HEK293 (cell line): Measurements from ENCODE around the gene MVD.

Experiments
- CTCF ChIA-PET: fragments of 350-600 bp; formaldehyde crosslinking; extraction: SDS; loops from one replicate; lab custom pipeline; 2021; ENCODE audit warnings: antibody characterized with exemption; lab: Yijun Ruan, JAX
- POLR2A ChIA-PET: fragments of 300-600 bp; formaldehyde crosslinking; extraction: SDS; loops from one replicate; lab custom pipeline; 2020; ENCODE audit warnings: antibody characterized with exemption, inconsistent platforms; lab: Yijun Ruan, JAX
- H3K27ac ChIP-seq: fragments of 200-500 bp; sonication (Bioruptor generic); 2 replicates; pipeline ENCODE4 v1.5.1; 2014; ENCODE audit warnings: low read depth, low read length, control low read depth, inconsistent platforms; ENCODE audit errors: extremely low read depth
- H3K36me3 ChIP-seq, 2 experiments: fragments of 200-500 bp in 1 of 2; sonication (Bioruptor generic) in 1 of 2; 1 replicate in 1 of 2; 2 replicates in 1 of 2; pipeline ENCODE4 v1.5.1; 2014 to 2017; ENCODE audit warnings: inconsistent platforms in 2 of 2, low read length in 2 of 2; ENCODE audit not compliant: control insufficient read depth in 2 of 2, insufficient read depth in 1 of 2
- H3K4me1 ChIP-seq: fragments of 200-500 bp; sonication (Bioruptor generic); 2 replicates; pipeline ENCODE4 v1.5.1; 2014; ENCODE audit warnings: mild to moderate bottlenecking, low read length, inconsistent platforms; ENCODE audit not compliant: control insufficient read depth, insufficient read depth
- H3K4me3 ChIP-seq: 2 replicates; pipeline ENCODE4 v1.5.1; 2011; ENCODE audit warnings: low read depth, mild to moderate bottlenecking, control low read depth, low read length, moderate library complexity
- H3K9me3 ChIP-seq: fragments of 200-500 bp; sonication (Bioruptor generic); 2 replicates; pipeline ENCODE4 v1.5.1; 2014; ENCODE audit warnings: low read depth, low read length, inconsistent platforms; ENCODE audit not compliant: control insufficient read depth, insufficient read depth
- OVOL3 ChIP-seq: fragments of 450-650 bp; formaldehyde crosslinking; IDR thresholded peaks from 2 replicates; pipeline ENCODE4 v1.5.1; 2016; ENCODE audit warnings: missing biosample characterization, missing genetic modification characterization
- ZFHX2 ChIP-seq: fragments of 450-650 bp; formaldehyde crosslinking; conservative IDR thresholded peaks from 2 replicates; pipeline ENCODE4 v1.5.1; 2016; ENCODE audit warnings: missing biosample characterization, missing genetic modification characterization
- ZIC2 ChIP-seq: fragments of 450-650 bp; formaldehyde crosslinking; IDR thresholded peaks from 2 replicates; pipeline ENCODE4 v1.5.1; 2016; ENCODE audit warnings: missing biosample characterization, missing genetic modification characterization
- ZNF169 ChIP-seq: fragments of 450-650 bp; formaldehyde crosslinking; IDR thresholded peaks from 2 replicates; pipeline ENCODE4 v1.5.1; 2016; ENCODE audit warnings: missing biosample characterization, missing genetic modification characterization
- ZNF239 ChIP-seq: fragments of 450-650 bp; formaldehyde crosslinking; IDR thresholded peaks from 2 replicates; pipeline ENCODE4 v1.5.1; 2016; ENCODE audit warnings: missing biosample characterization, missing genetic modification characterization
- ZNF248 ChIP-seq: fragments of 450-650 bp; formaldehyde crosslinking; IDR thresholded peaks from 2 replicates; pipeline ENCODE4 v1.5.1; 2017; ENCODE audit warnings: missing biosample characterization, missing genetic modification characterization
- ZNF391 ChIP-seq: fragments of 450-650 bp; formaldehyde crosslinking; IDR thresholded peaks from 2 replicates; pipeline ENCODE4 v1.5.1; 2016; ENCODE audit warnings: low read depth, missing biosample characterization, missing genetic modification characterization, borderline replicate concordance
- ZNF549 ChIP-seq: fragments of 450-650 bp; IDR thresholded peaks from 2 replicates; pipeline ENCODE4 v1.5.1; 2018; ENCODE audit warnings: missing biosample characterization, missing genetic modification characterization, mild to moderate bottlenecking, inconsistent platforms, moderate library complexity
- ZNF785 ChIP-seq: fragments of 450-650 bp; formaldehyde crosslinking; IDR thresholded peaks from 2 replicates; pipeline ENCODE4 v1.5.1; 2016; ENCODE audit warnings: missing biosample characterization, missing genetic modification characterization
- ZSCAN16 ChIP-seq: fragments of 450-650 bp; formaldehyde crosslinking; IDR thresholded peaks from 2 replicates; pipeline ENCODE4 v1.5.1; 2016; ENCODE audit warnings: missing biosample characterization, missing genetic modification characterization
- ZSCAN23 ChIP-seq: fragments of 450-650 bp; formaldehyde crosslinking; IDR thresholded peaks from 2 replicates; pipeline ENCODE4 v1.5.1; 2016; ENCODE audit warnings: missing biosample characterization, missing genetic modification characterization
- TF ChIP-seq, protein P1 (sequence below): sonication (generic); formaldehyde crosslinking; IDR thresholded peaks from 2 replicates; pipeline ENCODE4 v1.8.1; 2022; ENCODE audit warnings: mild to moderate bottlenecking, moderate library complexity, missing genetic modification reagents
- TF ChIP-seq, protein P2 (sequence below): fragments of 450-650 bp; formaldehyde crosslinking; IDR thresholded peaks from 2 replicates; pipeline ENCODE4 v1.5.1; 2017; ENCODE audit warnings: missing biosample characterization, missing genetic modification characterization

Gene MVD

DNA sequence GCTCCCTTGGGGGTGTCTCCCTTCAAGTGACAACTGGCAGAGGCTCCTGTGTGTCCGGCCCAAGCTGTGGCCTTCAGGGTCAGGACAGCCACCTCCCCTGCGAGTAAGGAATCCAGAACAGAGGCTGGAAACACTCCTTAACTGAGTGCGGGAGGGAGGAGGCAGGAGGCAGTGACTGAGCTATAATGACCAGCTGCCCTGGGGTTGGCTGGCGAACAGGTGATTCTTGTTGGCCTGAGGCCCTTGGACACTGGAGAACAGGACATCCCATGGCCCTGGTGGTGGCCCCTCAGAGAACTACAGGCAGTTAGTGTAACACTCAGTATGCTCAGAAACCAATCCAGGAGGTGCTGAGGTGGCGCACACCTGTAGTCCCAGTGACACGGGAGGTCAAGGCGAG, 32.9 kb upstream of the MVD start (continued):
- TF ChIP-seq ZNF248 (tag by site-specific recombination) = no peak
- TF ChIP-seq, protein P1, sequence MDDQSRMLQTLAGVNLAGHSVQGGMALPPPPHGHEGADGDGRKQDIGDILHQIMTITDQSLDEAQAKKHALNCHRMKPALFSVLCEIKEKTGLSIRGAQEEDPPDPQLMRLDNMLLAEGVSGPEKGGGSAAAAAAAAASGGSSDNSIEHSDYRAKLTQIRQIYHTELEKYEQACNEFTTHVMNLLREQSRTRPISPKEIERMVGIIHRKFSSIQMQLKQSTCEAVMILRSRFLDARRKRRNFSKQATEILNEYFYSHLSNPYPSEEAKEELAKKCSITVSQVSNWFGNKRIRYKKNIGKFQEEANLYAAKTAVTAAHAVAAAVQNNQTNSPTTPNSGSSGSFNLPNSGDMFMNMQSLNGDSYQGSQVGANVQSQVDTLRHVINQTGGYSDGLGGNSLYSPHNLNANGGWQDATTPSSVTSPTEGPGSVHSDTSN (CRISPR knock-in tag) = no peak
- no peak for TF ChIP-seq ZSCAN16 (tag by site-specific recombination)
- TF ChIP-seq, protein P2, sequence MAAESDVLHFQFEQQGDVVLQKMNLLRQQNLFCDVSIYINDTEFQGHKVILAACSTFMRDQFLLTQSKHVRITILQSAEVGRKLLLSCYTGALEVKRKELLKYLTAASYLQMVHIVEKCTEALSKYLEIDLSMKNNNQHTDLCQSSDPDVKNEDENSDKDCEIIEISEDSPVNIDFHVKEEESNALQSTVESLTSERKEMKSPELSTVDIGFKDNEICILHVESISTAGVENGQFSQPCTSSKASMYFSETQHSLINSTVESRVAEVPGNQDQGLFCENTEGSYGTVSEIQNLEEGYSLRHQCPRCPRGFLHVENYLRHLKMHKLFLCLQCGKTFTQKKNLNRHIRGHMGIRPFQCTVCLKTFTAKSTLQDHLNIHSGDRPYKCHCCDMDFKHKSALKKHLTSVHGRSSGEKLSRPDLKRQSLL (tag by site-specific recombination) = no peak
- TF ChIP-seq OVOL3 = no peak
- TF ChIP-seq ZNF169 (tag by site-specific recombination) = no peak
- no peak for TF ChIP-seq ZNF549 (tag by site-specific recombination)

DNA sequence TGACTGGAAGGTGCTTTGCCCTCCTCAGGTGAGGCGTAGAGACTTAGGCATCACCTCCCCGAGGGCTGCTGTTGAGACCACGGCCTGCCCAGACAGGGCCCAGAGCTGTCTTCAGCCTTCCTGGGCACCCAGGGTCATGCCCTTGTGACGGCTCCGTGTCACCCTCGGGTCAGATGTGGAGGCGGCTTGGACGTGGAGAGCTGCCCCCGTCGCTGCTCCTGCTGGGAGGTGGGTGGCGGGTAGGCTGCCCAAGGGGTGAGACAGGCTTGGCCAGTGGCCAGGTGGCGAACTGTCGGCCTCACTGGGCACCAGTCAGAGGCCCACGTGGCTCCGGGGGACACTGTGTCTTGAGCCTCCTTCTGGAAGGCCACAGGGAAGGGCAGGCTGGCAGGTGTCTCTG, 32.3 kb upstream of the MVD start:
- H3K4me1 ChIP-seq = no peaks in the 10 kb centered on the region
- ChIA-PET POLR2A (no interaction called here), CTCF (no interaction called here)
- H3K9me3 ChIP-seq = no peaks in the 10 kb centered on the region
- no peak overlapping the region for H3K27ac ChIP-seq
- H3K4me3 ChIP-seq = no peak overlapping the region
- H3K36me3 ChIP-seq = peaks cover 0 to 36% of the 10 kb centered on the region in 2 experiments; a peak in 2 of 3 replicates
- TF ChIP-seq ZFHX2 (tag by site-specific recombination) = peak; percentile 59; the same call in 1 of the 2 replicates
- TF ChIP-seq ZIC2 (tag by site-specific recombination) = no peak

DNA sequence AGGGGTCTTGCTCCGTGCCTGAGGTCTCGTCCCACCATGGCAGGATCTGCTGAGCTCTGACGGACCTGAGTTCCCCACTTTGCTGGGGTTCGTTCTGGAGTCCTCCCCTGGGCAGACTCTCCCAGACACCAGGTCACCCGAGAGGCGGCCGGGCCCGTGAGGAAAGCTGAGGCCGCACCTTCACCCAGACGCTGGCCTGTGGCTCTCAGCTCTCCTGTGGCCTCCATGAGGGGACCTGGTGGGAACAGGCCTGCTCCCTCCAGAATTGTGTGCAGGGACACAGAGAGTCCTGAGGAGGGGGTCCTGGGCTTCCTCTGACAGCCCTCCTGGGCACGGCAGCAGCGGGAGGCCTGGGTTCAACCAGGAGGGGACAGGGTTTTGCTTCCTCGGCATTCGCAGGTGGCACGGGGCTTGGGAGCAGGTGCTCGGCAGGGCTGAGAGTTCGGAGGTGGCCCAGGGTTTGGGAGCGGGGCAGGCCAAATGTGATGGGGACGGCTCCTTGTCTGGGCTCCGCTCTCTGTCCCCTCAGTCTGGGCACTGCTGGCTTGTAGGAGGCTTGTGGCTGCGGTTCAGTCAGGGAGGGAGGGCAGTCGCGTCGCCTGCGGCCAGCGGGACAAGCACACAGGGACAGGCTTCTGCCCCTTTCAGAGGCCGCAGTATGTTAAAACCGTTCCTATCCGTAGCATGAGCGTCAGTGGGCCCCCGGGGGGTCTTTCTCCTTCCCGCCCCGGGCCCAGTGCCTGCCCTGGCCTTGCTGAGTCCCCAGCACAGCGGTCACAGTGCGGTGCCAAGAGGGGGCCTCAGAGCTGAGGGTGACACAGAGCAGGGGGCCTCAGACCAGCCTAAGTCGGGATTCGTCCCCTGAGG, 31.6 kb upstream of the MVD start:
- TF ChIP-seq ZSCAN23 = no peak
- ChIA-PET CTCF (no interaction called here), POLR2A (interaction anchor here (1.1 kb wide), 1 partner anchor 124 kb away, joined by 3 read pairs; the partner anchor contains the start of gene ZC3H18)
- Histone ChIP-seq H3K27ac (no peak overlapping the region), H3K4me3 (no peak overlapping the region), H3K36me3 (peaks cover 0 to 29% of the 10 kb centered on the region in 2 experiments; a peak in 2 of 3 replicates), H3K4me1 (no peaks in the 10 kb centered on the region), H3K9me3 (no peaks in the 10 kb centered on the region)

DNA sequence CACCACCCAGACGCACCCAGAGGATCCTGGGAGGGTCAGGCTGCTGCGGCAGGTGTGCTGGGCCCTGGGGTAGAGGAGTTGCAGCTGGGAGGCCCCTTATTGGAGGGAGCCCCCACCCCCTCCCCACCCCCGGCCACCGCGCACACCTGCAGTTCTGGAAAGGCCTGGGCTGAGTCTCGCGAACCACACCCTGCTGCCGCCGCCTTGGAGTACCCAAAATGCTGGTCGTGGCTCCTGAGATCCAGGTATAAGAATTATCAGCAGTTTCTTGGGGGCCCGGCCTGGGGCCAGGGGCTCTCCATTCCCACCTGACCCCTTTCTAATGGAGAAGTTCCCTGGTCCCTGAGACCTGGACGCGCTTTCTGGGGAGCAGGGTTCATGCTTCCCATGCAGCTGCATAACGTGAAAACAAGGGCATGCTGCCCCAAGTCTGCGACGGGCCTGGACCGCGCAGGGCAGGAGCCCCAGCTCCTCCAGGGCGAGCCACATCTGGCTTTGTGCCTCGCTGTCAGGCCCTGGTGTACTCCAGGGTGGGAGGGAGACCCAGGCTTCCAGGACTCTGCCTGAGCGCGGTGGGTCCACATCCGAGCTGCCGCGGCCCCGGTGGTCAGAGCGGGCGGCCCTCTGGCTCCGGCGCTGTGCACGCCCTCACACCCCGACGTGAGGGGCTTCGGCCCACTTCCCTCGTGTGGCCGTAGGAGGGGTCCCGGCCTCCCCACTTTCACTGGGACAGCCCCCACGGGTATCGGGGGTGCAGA, 30.7 kb upstream of the MVD start:
- Histone ChIP-seq H3K4me1 (no peaks in the 10 kb centered on the region), H3K4me3 (no peak overlapping the region), H3K9me3 (no peaks in the 10 kb centered on the region), H3K27ac (no peak overlapping the region), H3K36me3 (peaks cover 0 to 21% of the 10 kb centered on the region in 2 experiments; a peak in 2 of 3 replicates)
- POLR2A ChIA-PET = interaction anchor here (1.1 kb wide), 1 partner anchor 124 kb away, joined by 3 read pairs; the partner anchor contains the start of gene ZC3H18
- CTCF ChIA-PET = no interaction called here
- TF ChIP-seq ZNF391 (tag by site-specific recombination) (no peak), ZNF248 (tag by site-specific recombination) (no peak), OVOL3 (no peak), ZNF239 (no peak), ZNF785 (tag by site-specific recombination) (no peak)
